Measurements from ENCODE around the gene TXNDC11. TPM values are rescaled to one million over a fixed set of nuclear protein-coding genes. Genes with fewer than 3 reads are reported as not detected.

The TXNDC11 gene
- total and polyA plus RNA-seq, 9 of the 15 experiments (the other 6 are each of a cell fraction or from before 2014, with no cell fraction given) = 0.66 to 32.6 (median 26.2) TPM

- TF ChIP-seq PKNOX1 (IDR thresholded peaks at IDR 0.05) (peak; percentile 78), ILF3 (IDR thresholded peaks at IDR 0.05; ENCODE audit: borderline replicate concordance) (no peak), ZNF75A (CRISPR knock-in tag; IDR thresholded peaks at IDR 0.05) (no peak), NCOA6 (IDR thresholded peaks at IDR 0.05) (no peak), MXD1 (CRISPR knock-in tag; IDR thresholded peaks at IDR 0.05; ENCODE audit: borderline replicate concordance, poor library complexity, severe bottlenecking) (no peak), ZNF436 (CRISPR knock-in tag; IDR thresholded peaks at IDR 0.05) (no peak), SREBF1 (IDR thresholded peaks at IDR 0.05; ENCODE audit: borderline replicate concordance, low read depth, low read length) (no peak), NCOR1 (IDR thresholded peaks at IDR 0.05) (peak; percentile 83), SNIP1 (IDR thresholded peaks at IDR 0.05; ENCODE audit: low read depth) (no peak), PBX2 (CRISPR knock-in tag; IDR thresholded peaks at IDR 0.05; ENCODE audit: low read depth) (no peak), PBX2 (tag; conservative IDR thresholded peaks at IDR 0.05; ENCODE audit: low read depth) (peak; percentile 92), HINFP (tag; conservative IDR thresholded peaks at IDR 0.05; ENCODE audit: low read depth) (no peak), ZNF133 (CRISPR knock-in tag; IDR thresholded peaks at IDR 0.05) (no peak), HDGF (IDR thresholded peaks at IDR 0.05) (no peak), STAG1 (CRISPR knock-in tag; IDR thresholded peaks at IDR 0.05; ENCODE audit: borderline replicate concordance) (no peak), GATA2 (CRISPR knock-in tag; IDR thresholded peaks at IDR 0.05) (0 out of 2 replicates have a peak, but pooled peaks have one; percentile 30), NR2C2 (CRISPR knock-in tag; IDR thresholded peaks at IDR 0.05) (no peak), NR2C2 (tag; IDR thresholded peaks at IDR 0.05) (no peak), FOXJ2 (tag; IDR thresholded peaks at IDR 0.05) (peak; percentile 76; the same call in 1 of the 2 replicates), VEZF1 (CRISPR knock-in tag; IDR thresholded peaks at IDR 0.05) (peak; percentile 48; the same call in 1 of the 2 replicates), ARID2 (IDR thresholded peaks at IDR 0.05) (no peak), ZNF584 (CRISPR knock-in tag; IDR thresholded peaks at IDR 0.05; ENCODE audit: low read depth) (peak; percentile 32; the same call in 1 of the 2 replicates), MTA1 (IDR thresholded peaks at IDR 0.05; ENCODE audit: borderline replicate concordance) (no peak)
Observed at GRCh38 chr16:11734025-11734652, 8.5 kb downstream of the TXNDC11 start (continued).
